Stimulated activated memory B cell treated with anti-CD40 and anti-IgM and Interleukin-4, amounts not matched to agents 10 μg/mL and 1 μg/mL and 100 μg/mL, for 72 hours (primary cell): ENCODE measurements around the gene KEL.

Source experiments
- ATAC-seq: fragments of 150-1000 bp; cut with Tn5 transposase; 2 replicates; pipeline ENCODE4 v1.10.0; 2021
- H3K27ac Mint-ChIP-seq: one replicate; pipeline ENCODE4 v1.8.0; 2022; ENCODE audit warnings: mild to moderate bottlenecking, mixed read lengths
- H3K27me3 Mint-ChIP-seq: one replicate; pipeline ENCODE4 v1.8.0; 2022; ENCODE audit warnings: mixed read lengths
- H3K36me3 Mint-ChIP-seq: one replicate; pipeline ENCODE4 v1.8.0; 2022; ENCODE audit warnings: mixed read lengths
- H3K4me1 Mint-ChIP-seq: one replicate; pipeline ENCODE4 v1.8.0; 2022; ENCODE audit warnings: mixed read lengths
- H3K4me3 Mint-ChIP-seq: one replicate; pipeline ENCODE4 v1.8.0; 2022; ENCODE audit warnings: mild to moderate bottlenecking, moderate library complexity, mixed read lengths
- H3K9me3 Mint-ChIP-seq: one replicate; pipeline ENCODE4 v1.8.0; 2022; ENCODE audit warnings: mixed read lengths

The KEL gene

GRCh38 chr7:142943706-142944268, 18.4 kb downstream of the KEL start:
- ATAC-seq, result no peak
- no peak overlapping the region for H3K4me3 Mint-ChIP-seq

DNA sequence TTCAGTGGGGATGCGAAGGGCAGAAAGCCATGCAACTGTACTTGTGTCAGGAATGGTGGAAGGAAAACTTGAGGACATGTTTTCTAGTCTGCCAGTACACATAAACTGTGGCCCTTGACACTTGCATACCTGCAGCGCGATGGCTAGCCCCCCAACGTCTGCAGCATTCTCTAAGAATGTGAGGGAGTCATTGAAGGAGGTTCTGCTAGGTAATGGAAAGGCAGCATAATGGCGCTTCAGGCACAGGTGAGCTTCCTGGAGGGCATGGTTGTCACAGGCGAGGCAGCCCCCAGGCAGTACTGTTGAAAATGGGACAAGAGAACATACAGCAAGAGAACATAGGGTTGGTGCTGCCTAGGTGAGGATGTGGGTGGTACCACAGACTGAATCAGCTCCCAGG, 19.4 kb downstream of the KEL start:
- H3K36me3 Mint-ChIP-seq, result no peaks in the 10 kb centered on the region
- no peak overlapping the region for H3K4me3 Mint-ChIP-seq
- no peak overlapping the region for H3K27ac Mint-ChIP-seq
- no peak for ATAC-seq
- peaks cover 58% of the 10 kb centered on the region for H3K27me3 Mint-ChIP-seq
- no peaks in the 10 kb centered on the region for H3K4me1 Mint-ChIP-seq
- no peaks in the 10 kb centered on the region for H3K9me3 Mint-ChIP-seq

More at GRCh38 chr7:142943706-142944268, 18.4 kb downstream of the KEL start:
- H3K36me3 Mint-ChIP-seq, result no peaks in the 10 kb centered on the region
- no peaks in the 10 kb centered on the region for H3K9me3 Mint-ChIP-seq
- peaks cover 58% of the 10 kb centered on the region for H3K27me3 Mint-ChIP-seq
- H3K27ac Mint-ChIP-seq, result no peak overlapping the region
- H3K4me1 Mint-ChIP-seq, result no peaks in the 10 kb centered on the region

- Mint-ChIP-seq H3K27ac (no peak overlapping the region), H3K4me3 (no peak overlapping the region), H3K9me3 (no peaks in the 10 kb centered on the region), H3K4me1 (no peaks in the 10 kb centered on the region), H3K36me3 (no peaks in the 10 kb centered on the region), H3K27me3 (peaks cover 52% of the 10 kb centered on the region)
- no peak for ATAC-seq
These were observed 20.6 kb downstream of the KEL start for GRCh38 chr7:142941541-142941940.

DNA sequence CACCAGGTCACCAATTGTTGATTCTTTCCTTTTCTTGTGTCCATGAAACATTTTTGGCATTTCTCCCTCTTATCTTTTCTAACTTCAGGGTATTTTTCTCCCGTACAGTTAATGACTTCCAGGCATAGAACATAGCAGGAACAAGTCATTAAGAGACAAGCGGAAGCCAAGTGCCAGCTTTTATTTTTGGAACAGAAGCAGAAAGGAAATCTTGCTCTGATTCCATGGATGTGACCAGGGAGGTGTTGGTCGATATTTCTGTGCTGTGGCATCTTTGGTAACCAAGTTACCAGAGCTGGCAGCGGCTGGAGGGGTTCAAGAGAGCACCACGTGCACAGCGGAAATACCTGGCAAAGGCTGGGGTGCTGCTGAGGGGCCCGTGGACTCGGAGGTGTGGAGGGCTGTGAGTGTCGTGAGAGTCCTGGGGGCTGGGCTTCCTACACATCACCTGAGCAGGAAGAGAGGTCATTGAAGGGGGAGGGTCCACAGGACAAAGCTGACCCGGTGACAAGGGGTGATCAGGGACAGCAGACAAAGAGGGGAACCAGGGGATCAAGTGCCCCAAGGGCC, 21.1 kb downstream of the KEL start:
- Mint-ChIP-seq H3K4me3 (no peak overlapping the region), H3K4me1 (no peaks in the 10 kb centered on the region), H3K9me3 (no peaks in the 10 kb centered on the region), H3K27me3 (peaks cover 49% of the 10 kb centered on the region), H3K27ac (no peak overlapping the region), H3K36me3 (no peaks in the 10 kb centered on the region)
- no peak for ATAC-seq

- Mint-ChIP-seq H3K9me3 (no peaks in the 10 kb centered on the region), H3K4me1 (no peaks in the 10 kb centered on the region), H3K4me3 (no peak within 1 kb of the TSS), H3K27me3 (peaks cover 37% of the 10 kb centered on the region), H3K27ac (no peak within 1 kb of the TSS), H3K36me3 (no peaks in the 10 kb centered on the region)
- ATAC-seq, result peak; percentile 34
These were observed 22.8 kb downstream of the KEL start, which contains the start of gene LLCFC1 for GRCh38 chr7:142939226-142939910. Gene LLCFC1 (plus strand): TSS chr7:142939484. CDS start chr7:142939622, 138 bp downstream.

GRCh38 chr7:142938611-142939010, 23.6 kb downstream of the KEL start:
- no peak overlapping the region for H3K4me3 Mint-ChIP-seq
- H3K27me3 Mint-ChIP-seq, result peaks cover 32% of the 10 kb centered on the region
- no peaks in the 10 kb centered on the region for H3K4me1 Mint-ChIP-seq
- no peak overlapping the region for H3K27ac Mint-ChIP-seq
- no peaks in the 10 kb centered on the region for H3K36me3 Mint-ChIP-seq
- ATAC-seq, result no peak
- no peaks in the 10 kb centered on the region for H3K9me3 Mint-ChIP-seq

DNA sequence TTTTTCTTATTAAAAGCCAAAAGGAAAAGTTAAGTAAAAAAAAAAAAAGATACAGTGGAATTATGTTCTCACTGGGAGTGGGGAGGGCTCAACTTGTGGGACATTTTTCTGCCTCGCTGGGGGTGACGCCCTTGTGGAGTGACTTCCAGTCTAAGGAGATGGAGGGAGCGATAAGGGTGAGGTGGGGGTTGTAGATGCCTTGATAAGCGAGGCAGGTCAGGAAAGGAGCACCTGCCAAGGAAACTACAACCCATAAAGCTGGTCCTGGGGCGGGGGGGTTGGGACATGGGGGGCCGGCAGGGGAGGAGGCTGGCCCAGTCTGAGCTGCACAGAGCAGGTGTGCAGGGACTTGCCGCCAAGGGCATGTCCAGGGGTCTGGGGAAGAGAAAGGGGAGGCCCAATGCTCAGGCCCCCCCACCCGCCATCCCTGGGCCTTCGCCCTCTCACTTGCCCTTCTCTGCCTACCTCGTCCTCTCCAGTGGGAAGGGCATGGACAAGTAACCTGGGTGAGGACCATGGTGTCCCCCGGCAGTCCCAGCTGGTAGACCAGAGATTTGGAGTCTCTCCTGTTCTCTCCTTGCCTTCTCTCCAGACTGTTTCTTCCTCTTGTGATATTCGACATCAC, 26.1 kb downstream of the KEL start:
- Mint-ChIP-seq H3K27ac (no peak overlapping the region), H3K27me3 (peaks cover 18% of the 10 kb centered on the region), H3K4me1 (no peaks in the 10 kb centered on the region), H3K4me3 (no peak overlapping the region), H3K9me3 (no peaks in the 10 kb centered on the region), H3K36me3 (no peaks in the 10 kb centered on the region)
- ATAC-seq, result no peak

DNA sequence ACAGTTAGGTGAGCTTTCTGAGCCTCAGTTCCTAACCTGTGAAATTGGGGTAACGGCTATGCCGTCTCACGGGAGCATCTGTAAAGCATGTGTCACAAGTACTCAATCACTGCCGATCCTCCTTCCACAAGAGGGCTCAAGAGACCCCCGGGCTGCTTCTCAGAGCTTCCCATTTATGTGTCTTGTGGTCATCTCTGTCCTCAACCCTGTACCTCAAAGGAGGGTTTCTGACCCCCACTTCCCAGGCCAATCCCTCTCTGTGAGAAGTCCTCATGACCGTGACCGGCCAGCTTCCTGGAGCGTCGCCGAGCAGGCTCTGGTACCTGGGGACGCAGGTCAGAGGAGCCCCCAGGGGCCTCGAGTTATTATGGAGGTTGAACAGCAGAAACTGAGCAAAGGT, 28.1 kb downstream of the KEL start:
- Mint-ChIP-seq H3K4me1 (no peaks in the 10 kb centered on the region), H3K9me3 (no peaks in the 10 kb centered on the region), H3K36me3 (no peaks in the 10 kb centered on the region), H3K27ac (no peak overlapping the region), H3K4me3 (no peak overlapping the region), H3K27me3 (peaks cover 14% of the 10 kb centered on the region)
- no peak for ATAC-seq

DNA sequence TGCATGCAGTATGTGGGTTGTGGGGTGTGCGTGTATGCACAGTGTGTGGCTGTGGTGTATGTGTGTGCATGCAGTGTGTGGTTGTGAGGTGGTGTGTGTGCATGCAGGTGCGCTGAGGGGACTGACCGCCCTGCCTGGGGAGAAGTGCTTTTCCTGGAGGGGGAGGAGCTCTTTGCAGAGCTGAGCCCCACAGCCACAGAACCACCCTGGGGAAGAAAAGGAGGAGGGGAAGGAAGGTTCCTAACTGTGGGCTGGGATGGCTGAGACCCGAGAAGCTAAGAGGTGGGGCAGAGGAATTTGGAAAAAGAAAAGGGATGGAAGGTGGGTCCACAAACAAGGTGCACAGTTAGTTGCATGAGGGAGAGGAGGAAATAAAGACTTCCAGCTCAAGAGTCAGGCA, 28.5 kb downstream of the KEL start, which contains the start of gene TRPV5:
Gene TRPV5, minus strand, starts transcription at position 123 of the 400 bp plus-strand sequence. CDS start 287 bp downstream, outside the sequence.
- Mint-ChIP-seq H3K4me1 (no peaks in the 10 kb centered on the region), H3K27ac (no peak within 1 kb of the TSS), H3K4me3 (no peak within 1 kb of the TSS), H3K27me3 (peaks cover 14% of the 10 kb centered on the region), H3K9me3 (no peaks in the 10 kb centered on the region), H3K36me3 (no peaks in the 10 kb centered on the region)
- no peak for ATAC-seq

- H3K36me3 Mint-ChIP-seq, result no peaks in the 10 kb centered on the region
- H3K9me3 Mint-ChIP-seq, result no peaks in the 10 kb centered on the region
- no peak overlapping the region for H3K4me3 Mint-ChIP-seq
- H3K27ac Mint-ChIP-seq, result no peak overlapping the region
- no peak for ATAC-seq
- H3K4me1 Mint-ChIP-seq, result peaks cover 5% of the 10 kb centered on the region
- peaks cover 14% of the 10 kb centered on the region for H3K27me3 Mint-ChIP-seq
These were observed 29.1 kb downstream of the KEL start for GRCh38 chr7:142933092-142933475.

DNA sequence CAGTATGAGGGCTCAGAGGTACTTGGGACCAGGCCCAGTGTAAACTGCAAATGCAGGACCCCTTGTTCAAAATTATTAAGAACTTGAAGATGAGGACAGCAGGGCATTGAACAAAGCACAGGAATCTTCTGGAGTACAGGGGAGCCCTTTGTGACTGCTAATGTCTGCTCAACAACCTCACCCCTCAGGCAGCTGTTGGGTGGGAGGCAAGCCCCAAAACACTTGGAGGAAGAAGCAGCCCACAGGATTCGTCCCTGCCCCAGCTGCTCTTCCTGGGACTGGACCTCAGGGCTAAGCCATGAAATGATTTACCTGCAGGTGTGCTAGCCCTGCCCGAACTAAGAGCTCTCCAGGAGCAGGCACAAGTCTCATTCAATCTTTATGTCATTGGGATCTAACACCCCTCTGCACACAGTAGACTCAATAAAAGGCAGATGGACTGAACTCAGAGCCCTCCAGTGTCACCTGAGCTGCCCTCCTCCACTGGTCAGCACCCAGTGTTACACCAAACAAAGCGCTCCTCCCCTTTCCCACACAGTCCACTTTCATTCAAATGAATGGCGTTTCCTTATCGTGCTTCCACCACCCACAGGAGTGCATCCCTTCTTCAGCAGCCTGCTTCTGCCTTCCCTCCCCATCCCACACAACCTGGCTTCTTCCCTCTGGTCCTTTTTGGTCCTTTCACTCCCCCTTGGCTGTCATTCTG, 29.6 kb downstream of the KEL start:
- peaks cover 14% of the 10 kb centered on the region for H3K27me3 Mint-ChIP-seq
- H3K36me3 Mint-ChIP-seq, result no peaks in the 10 kb centered on the region
- no peak overlapping the region for H3K27ac Mint-ChIP-seq
- H3K9me3 Mint-ChIP-seq, result no peaks in the 10 kb centered on the region
- ATAC-seq, result no peak
- peaks cover 10% of the 10 kb centered on the region for H3K4me1 Mint-ChIP-seq
- H3K4me3 Mint-ChIP-seq, result no peak overlapping the region

DNA sequence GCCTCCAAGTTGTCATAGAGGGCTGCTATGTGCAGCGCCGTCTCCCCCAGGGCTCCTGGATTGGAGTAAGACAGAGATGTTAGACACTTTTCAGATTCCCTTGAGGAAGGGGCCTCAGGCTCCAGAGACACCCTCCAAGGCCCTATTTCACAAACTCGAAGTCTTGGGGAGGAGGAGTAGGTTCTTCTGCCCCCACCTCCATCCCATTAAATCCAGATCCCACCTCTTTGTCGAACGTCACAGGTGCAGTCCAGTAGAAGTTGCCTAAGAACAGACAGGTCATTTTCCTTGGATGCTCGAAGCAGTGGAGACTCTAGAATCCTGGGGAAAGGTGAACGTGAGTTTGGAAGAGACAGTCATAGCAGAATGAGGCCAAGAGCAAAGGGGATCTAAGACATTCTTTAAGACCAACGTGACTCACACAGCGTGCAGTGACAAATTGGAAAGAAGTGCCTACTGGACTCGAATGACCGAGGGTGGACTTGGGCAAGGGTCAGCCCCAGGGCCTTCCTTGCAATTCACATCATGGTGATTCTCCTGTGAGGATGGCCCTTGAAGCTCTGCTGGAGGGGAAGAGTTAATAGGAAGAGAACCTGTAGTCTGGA, 31.9 kb downstream of the KEL start:
- Mint-ChIP-seq H3K4me3 (no peak overlapping the region), H3K9me3 (peaks cover 5% of the 10 kb centered on the region), H3K27ac (no peak overlapping the region), H3K27me3 (peaks cover 14% of the 10 kb centered on the region), H3K36me3 (no peaks in the 10 kb centered on the region), H3K4me1 (peaks cover 29% of the 10 kb centered on the region)
- ATAC-seq, result no peak

DNA sequence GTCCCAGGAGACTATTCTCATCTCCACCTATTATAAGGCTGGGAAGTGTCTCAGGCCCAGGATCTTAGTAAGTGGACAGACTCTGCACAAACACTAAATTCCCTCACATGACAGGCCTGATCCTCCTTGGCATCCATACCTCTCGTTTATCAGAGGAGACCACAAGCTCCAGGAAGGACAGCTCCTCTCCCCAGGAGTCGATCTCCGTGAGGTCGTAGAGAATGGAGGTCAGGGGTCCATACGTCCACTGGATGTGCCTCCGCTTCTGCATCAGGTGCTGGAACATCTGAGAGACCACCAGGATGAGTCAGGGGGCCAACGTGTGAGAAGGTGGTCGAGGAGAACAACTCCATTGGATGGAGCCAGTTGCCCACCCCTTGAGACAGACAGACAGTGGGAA, 34.2 kb downstream of the KEL start:
- peaks cover 4% of the 10 kb centered on the region for H3K27me3 Mint-ChIP-seq
- peaks cover 29% of the 10 kb centered on the region for H3K4me1 Mint-ChIP-seq
- no peaks in the 10 kb centered on the region for H3K36me3 Mint-ChIP-seq
- ATAC-seq, result no peak
- peaks cover 5% of the 10 kb centered on the region for H3K9me3 Mint-ChIP-seq
- H3K27ac Mint-ChIP-seq, result peak overlapping the region; percentile 66
- no peak overlapping the region for H3K4me3 Mint-ChIP-seq

- peak overlapping the region; percentile 17 for H3K4me3 Mint-ChIP-seq
- no peaks in the 10 kb centered on the region for H3K36me3 Mint-ChIP-seq
- peak; percentile 76 for ATAC-seq
These were observed 34.9 kb downstream of the KEL start for GRCh38 chr7:142927085-142927745.

More at GRCh38 chr7:142927085-142927745, 34.9 kb downstream of the KEL start:
- Mint-ChIP-seq H3K27ac (peak overlapping the region; percentile 66), H3K27me3 (no peaks in the 10 kb centered on the region), H3K9me3 (peaks cover 5% of the 10 kb centered on the region), H3K4me1 (peaks cover 29% of the 10 kb centered on the region)
